SK-N-SH (cell line): ENCODE data around the gene CDHR3. TPM values are rescaled to one million over a fixed set of nuclear protein-coding genes. Genes with fewer than 3 reads are reported as not detected.

Experiments used
- CTCF ChIA-PET: fragments of 300-600, 350-600 bp; formaldehyde crosslinking; extraction: SDS; loops from one replicate; lab custom pipeline; 2021; lab: Yijun Ruan, JAX
- POLR2A ChIA-PET: fragments of 350-600 bp; sonication (Branson Sonifier 250); formaldehyde crosslinking; extraction: SDS; loops from one replicate; lab custom pipeline; 2020; ENCODE audit warnings: antibody characterized with exemption, inconsistent platforms; lab: Yijun Ruan, JAX
- DNase-seq: peaks from one replicate; pipeline ENCODE4 v3.0.0; 2012
- H2AFZ ChIP-seq: fragments of 200-600 bp; sonication (generic); 2 replicates; pipeline ENCODE4 v1.8.1; 2016; ENCODE audit warnings: antibody characterized with exemption, mild to moderate bottlenecking, low read depth
- H3F3A ChIP-seq: fragments of 200-600 bp; sonication (generic); replicated peaks from 2 replicates; pipeline ENCODE3; 2016; ENCODE audit warnings: antibody characterized with exemption, mild to moderate bottlenecking; ENCODE audit not compliant: insufficient read depth
- H3K27ac ChIP-seq, 2 experiments: fragments of 200-500 bp in 1 of 2; fragments of 200-600 bp in 1 of 2; sonication (Bioruptor generic) in 1 of 2; sonication (generic), shearing (Covaris generic) in 1 of 2; 2 replicates each; pipeline versions ENCODE4 v1.5.1 to v1.6.1; 2014 to 2016; ENCODE audit warnings: low read depth in 2 of 2, inconsistent platforms in 1 of 2, low read length in 1 of 2, mild to moderate bottlenecking in 1 of 2, mixed read lengths in 1 of 2
- H3K27me3 ChIP-seq: fragments of 200-600 bp; sonication (generic), shearing (Covaris generic); 2 replicates; pipeline ENCODE4 v1.6.1; 2016; ENCODE audit warnings: mixed run types; ENCODE audit not compliant: insufficient read depth
- H3K36me3 ChIP-seq, 2 experiments: fragments of 200-500 bp in 1 of 2; fragments of 200-600 bp in 1 of 2; sonication (Bioruptor generic) in 1 of 2; sonication (generic) in 1 of 2; replicated peaks in 1 of 2; 2 replicates each; pipeline versions ENCODE3 to v1.5.1; 2014 to 2016; ENCODE audit warnings: low read length in 1 of 2, mild to moderate bottlenecking in 1 of 2; ENCODE audit not compliant: insufficient read depth in 2 of 2, control insufficient read depth in 1 of 2
- H3K4me1 ChIP-seq, 2 experiments: fragments of 200-500 bp in 1 of 2; fragments of 200-600 bp in 1 of 2; sonication (Bioruptor generic) in 1 of 2; sonication (generic), shearing (Covaris generic) in 1 of 2; 2 replicates each; pipeline versions ENCODE4 v1.5.1 to v1.6.1; 2014 to 2016; ENCODE audit warnings: low read depth in 1 of 2, low read length in 1 of 2, mixed run types in 1 of 2; ENCODE audit not compliant: insufficient read depth in 2 of 2, control insufficient read depth in 1 of 2
- H3K4me2 ChIP-seq: fragments of 200-600 bp; sonication (generic), shearing (Covaris generic); 2 replicates; pipeline ENCODE4 v1.6.1; 2017; ENCODE audit warnings: mixed run types
- H3K4me3 ChIP-seq, 2 experiments: fragments of 200-500 bp in 1 of 2; fragments of 200-600 bp in 1 of 2; sonication (Bioruptor generic) in 1 of 2; sonication (generic), shearing (Covaris generic) in 1 of 2; 2 replicates each; pipeline versions ENCODE4 v1.5.1 to v1.8.1; 2014 to 2016; ENCODE audit warnings: low read depth in 2 of 2, inconsistent platforms in 1 of 2, low read length in 1 of 2, mild to moderate bottlenecking in 1 of 2, mixed read lengths in 1 of 2, moderate library complexity in 1 of 2
- H3K79me2 ChIP-seq: fragments of 200-600 bp; sonication (generic); 2 replicates; pipeline ENCODE4 v1.8.1; 2017; ENCODE audit warnings: mild to moderate bottlenecking; ENCODE audit not compliant: insufficient read depth
- H3K9ac ChIP-seq: fragments of 200-600 bp; sonication (generic); 2 replicates; pipeline ENCODE4 v1.6.1; 2017; ENCODE audit warnings: mixed run types
- H3K9me2 ChIP-seq: fragments of 200-600 bp; sonication (generic); 2 replicates; pipeline ENCODE4 v1.6.1; 2017; ENCODE audit warnings: mixed run types
- H3K9me3 ChIP-seq: fragments of 200-600 bp; sonication (generic); 2 replicates; pipeline ENCODE4 v1.6.1; 2017; ENCODE audit warnings: mixed run types, mild to moderate bottlenecking, moderate library complexity
- H4K20me1 ChIP-seq: fragments of 200-600 bp; sonication (generic); 2 replicates; pipeline ENCODE4 v1.6.1; 2017; ENCODE audit warnings: mild to moderate bottlenecking, mixed run types; ENCODE audit not compliant: insufficient read depth
- CHD2 ChIP-seq: fragments of 150-350 bp; IDR thresholded peaks from 2 replicates; pipeline ENCODE4 v1.6.1; 2018; ENCODE audit warnings: low read length; ENCODE audit not compliant: partially characterized antibody
- ELF1 ChIP-seq: IDR thresholded peaks from 2 replicates; pipeline ENCODE4 v1.4.0; 2012
- FOXM1 ChIP-seq: IDR thresholded peaks from 2 replicates; pipeline ENCODE4 v1.4.0; 2012; ENCODE audit warnings: low read depth, mild to moderate bottlenecking
- GABPA ChIP-seq: IDR thresholded peaks from 2 replicates; pipeline ENCODE4 v1.4.0; 2012; ENCODE audit warnings: low read depth, mild to moderate bottlenecking
- MEF2A ChIP-seq: IDR thresholded peaks from 2 replicates; pipeline ENCODE4 v1.4.0; 2012; ENCODE audit warnings: low read depth, borderline replicate concordance
- RAD21 ChIP-seq: IDR thresholded peaks from 2 replicates; pipeline ENCODE4 v1.6.1; 2012; ENCODE audit warnings: mild to moderate bottlenecking, low read length
- RXRA ChIP-seq: IDR thresholded peaks from 2 replicates; pipeline ENCODE4 v1.4.0; 2012; ENCODE audit warnings: low read depth, mild to moderate bottlenecking, borderline replicate concordance
- SIN3A ChIP-seq: IDR thresholded peaks from 2 replicates; pipeline ENCODE4 v1.6.1; 2012; ENCODE audit warnings: low read depth, mild to moderate bottlenecking, low read length, moderate library complexity, borderline replicate concordance
- TAF1 ChIP-seq: IDR thresholded peaks from 2 replicates; pipeline ENCODE4 v1.6.1; 2012; ENCODE audit warnings: low read depth, mild to moderate bottlenecking, low read length, moderate library complexity, borderline replicate concordance
- TCF12 ChIP-seq: IDR thresholded peaks from 2 replicates; pipeline ENCODE4 v1.4.0; 2012
- WGBS: methylation state at CpG from one replicate; pipeline ENCODE4 v1.1.6; 2017; ENCODE audit warnings: low lambda C conversion rate; 5-methylcytosine and 5-hydroxymethylcytosine counted together
- polyA plus RNA-seq, 3 experiments: library from polyadenylated mRNA; depleted of rRNA; stranded (reverse); fragments of >200 nt; gene quantifications; 2 replicates each; pipeline ENCODE4 v1.2.3, GENCODE V29; 2012
- TF ChIP-seq, protein P1 (sequence below): IDR thresholded peaks from 2 replicates; pipeline ENCODE4 v1.6.1; 2012; ENCODE audit warnings: mild to moderate bottlenecking, low read depth, low read length, moderate library complexity
- TF ChIP-seq, protein P2 (sequence below): IDR thresholded peaks from 2 replicates; pipeline ENCODE4 v1.4.0; 2012; ENCODE audit warnings: low read depth
- TF ChIP-seq, protein P3 (sequence below): IDR thresholded peaks from 2 replicates; pipeline ENCODE4 v1.4.0; 2012; ENCODE audit warnings: low read depth, borderline replicate concordance
- TF ChIP-seq, protein P4 (sequence below): IDR thresholded peaks from 2 replicates; pipeline ENCODE4 v1.4.0; 2012; ENCODE audit warnings: low read depth, borderline replicate concordance

Gene CDHR3
- polyA plus RNA-seq, 1 of the 3 experiments (the other 2 are of a cell fraction), result 7.5 TPM

DNA sequence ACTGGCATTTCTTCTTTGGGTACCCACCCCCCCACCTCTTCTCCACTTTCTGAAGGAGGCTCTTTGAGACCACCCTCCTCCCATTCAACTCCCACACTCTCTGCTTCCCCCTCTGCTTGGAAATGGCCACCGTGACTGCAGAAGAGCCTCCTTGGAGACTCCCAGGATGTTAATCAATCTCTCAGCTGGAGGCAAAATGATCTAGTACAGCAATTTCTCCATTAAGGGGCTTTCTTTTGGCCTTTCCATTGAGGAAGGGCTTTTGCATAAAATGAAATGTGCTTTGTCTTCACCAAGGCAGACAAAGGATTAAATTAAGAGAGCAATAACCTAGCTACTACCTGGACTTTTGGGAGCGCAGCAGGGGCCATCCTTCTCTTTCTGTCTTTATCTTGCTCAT lies 26.1 kb downstream of the CDHR3 start:
- Histone ChIP-seq H3K9me3 (no peaks in the 10 kb centered on the region), H3K36me3 (no peaks in the 10 kb centered on the region), H3K4me3 (no peak overlapping the region), H4K20me1 (no peaks in the 10 kb centered on the region), H3K27ac (no peak overlapping the region), H3F3A (no peaks in the 10 kb centered on the region), H3K27me3 (no peaks in the 10 kb centered on the region), H3K4me1 (peaks cover 7 to 16% of the 10 kb centered on the region in 2 experiments), H3K9ac (no peak overlapping the region), H3K9me2 (no peaks in the 10 kb centered on the region), H3K79me2 (no peaks in the 10 kb centered on the region), H3K4me2 (no peak overlapping the region), H2AFZ (no peak overlapping the region)
- ChIA-PET CTCF (interaction anchor here (0.9 to 3.3 kb wide), 8 partner anchors 10 to 337 kb away, joined by 3 to 15 read pairs (median 5); no protein-coding TSS in a partner anchor), POLR2A (no interaction called here)
- no peak for DNase-seq
- TF ChIP-seq RXRA (no peak), GABPA (no peak), RAD21 (no peak), ELF1 (no peak), MEF2A (no peak), TAF1 (no peak), SIN3A (no peak), CHD2 (no peak), TCF12 (no peak), FOXM1 (no peak)
- TF ChIP-seq, protein P1, sequence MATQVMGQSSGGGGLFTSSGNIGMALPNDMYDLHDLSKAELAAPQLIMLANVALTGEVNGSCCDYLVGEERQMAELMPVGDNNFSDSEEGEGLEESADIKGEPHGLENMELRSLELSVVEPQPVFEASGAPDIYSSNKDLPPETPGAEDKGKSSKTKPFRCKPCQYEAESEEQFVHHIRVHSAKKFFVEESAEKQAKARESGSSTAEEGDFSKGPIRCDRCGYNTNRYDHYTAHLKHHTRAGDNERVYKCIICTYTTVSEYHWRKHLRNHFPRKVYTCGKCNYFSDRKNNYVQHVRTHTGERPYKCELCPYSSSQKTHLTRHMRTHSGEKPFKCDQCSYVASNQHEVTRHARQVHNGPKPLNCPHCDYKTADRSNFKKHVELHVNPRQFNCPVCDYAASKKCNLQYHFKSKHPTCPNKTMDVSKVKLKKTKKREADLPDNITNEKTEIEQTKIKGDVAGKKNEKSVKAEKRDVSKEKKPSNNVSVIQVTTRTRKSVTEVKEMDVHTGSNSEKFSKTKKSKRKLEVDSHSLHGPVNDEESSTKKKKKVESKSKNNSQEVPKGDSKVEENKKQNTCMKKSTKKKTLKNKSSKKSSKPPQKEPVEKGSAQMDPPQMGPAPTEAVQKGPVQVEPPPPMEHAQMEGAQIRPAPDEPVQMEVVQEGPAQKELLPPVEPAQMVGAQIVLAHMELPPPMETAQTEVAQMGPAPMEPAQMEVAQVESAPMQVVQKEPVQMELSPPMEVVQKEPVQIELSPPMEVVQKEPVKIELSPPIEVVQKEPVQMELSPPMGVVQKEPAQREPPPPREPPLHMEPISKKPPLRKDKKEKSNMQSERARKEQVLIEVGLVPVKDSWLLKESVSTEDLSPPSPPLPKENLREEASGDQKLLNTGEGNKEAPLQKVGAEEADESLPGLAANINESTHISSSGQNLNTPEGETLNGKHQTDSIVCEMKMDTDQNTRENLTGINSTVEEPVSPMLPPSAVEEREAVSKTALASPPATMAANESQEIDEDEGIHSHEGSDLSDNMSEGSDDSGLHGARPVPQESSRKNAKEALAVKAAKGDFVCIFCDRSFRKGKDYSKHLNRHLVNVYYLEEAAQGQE, result no peak
- TF ChIP-seq, protein P2, sequence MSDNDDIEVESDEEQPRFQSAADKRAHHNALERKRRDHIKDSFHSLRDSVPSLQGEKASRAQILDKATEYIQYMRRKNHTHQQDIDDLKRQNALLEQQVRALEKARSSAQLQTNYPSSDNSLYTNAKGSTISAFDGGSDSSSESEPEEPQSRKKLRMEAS, result no peak
- TF ChIP-seq, protein P3, sequence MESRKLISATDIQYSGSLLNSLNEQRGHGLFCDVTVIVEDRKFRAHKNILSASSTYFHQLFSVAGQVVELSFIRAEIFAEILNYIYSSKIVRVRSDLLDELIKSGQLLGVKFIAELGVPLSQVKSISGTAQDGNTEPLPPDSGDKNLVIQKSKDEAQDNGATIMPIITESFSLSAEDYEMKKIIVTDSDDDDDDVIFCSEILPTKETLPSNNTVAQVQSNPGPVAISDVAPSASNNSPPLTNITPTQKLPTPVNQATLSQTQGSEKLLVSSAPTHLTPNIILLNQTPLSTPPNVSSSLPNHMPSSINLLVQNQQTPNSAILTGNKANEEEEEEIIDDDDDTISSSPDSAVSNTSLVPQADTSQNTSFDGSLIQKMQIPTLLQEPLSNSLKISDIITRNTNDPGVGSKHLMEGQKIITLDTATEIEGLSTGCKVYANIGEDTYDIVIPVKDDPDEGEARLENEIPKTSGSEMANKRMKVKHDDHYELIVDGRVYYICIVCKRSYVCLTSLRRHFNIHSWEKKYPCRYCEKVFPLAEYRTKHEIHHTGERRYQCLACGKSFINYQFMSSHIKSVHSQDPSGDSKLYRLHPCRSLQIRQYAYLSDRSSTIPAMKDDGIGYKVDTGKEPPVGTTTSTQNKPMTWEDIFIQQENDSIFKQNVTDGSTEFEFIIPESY, result no peak
- TF ChIP-seq, protein P4, sequence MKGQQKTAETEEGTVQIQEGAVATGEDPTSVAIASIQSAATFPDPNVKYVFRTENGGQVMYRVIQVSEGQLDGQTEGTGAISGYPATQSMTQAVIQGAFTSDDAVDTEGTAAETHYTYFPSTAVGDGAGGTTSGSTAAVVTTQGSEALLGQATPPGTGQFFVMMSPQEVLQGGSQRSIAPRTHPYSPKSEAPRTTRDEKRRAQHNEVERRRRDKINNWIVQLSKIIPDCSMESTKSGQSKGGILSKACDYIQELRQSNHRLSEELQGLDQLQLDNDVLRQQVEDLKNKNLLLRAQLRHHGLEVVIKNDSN, result no peak
- WGBS, result 54% methylated on average over 2 of the region's 2 CpGs
